Tibial artery (tissue), 4 donors: ENCODE data around the gene SOBP.

ENCODE experiments used
- DNase-seq, 2 donors: peaks; one replicate each; pipeline ENCODE4 v3.0.0-alpha.2; 2019
- H3K27ac ChIP-seq, 2 donors: fragments of 200-600 bp; sonication (generic) in 1 of 2; 1 replicate in 1 of 2; 2 replicates in 1 of 2; pipeline ENCODE4 v1.5.1; 2018 to 2019; ENCODE audit warnings: mild to moderate bottlenecking in 1 of 2
- H3K27me3 ChIP-seq, 2 donors: fragments of 200-600 bp; sonication (generic) in 1 of 2; one replicate each; pipeline versions ENCODE4 v1.5.1 to v1.6.0; 2016 to 2019
- H3K36me3 ChIP-seq, 3 donors: fragments of 200-600 bp; sonication (generic) in 2 of 3; one replicate each; pipeline ENCODE4 v1.5.1; 2016 to 2019; ENCODE audit warnings: mild to moderate bottlenecking in 2 of 3
- H3K4me1 ChIP-seq, 4 donors: fragments of 200-600 bp; sonication (generic) in 2 of 4; 1 replicate in 3 of 4; 2 replicates in 1 of 4; pipeline ENCODE4 v1.5.1; 2016 to 2019
- H3K4me3 ChIP-seq, 2 donors: fragments of 200-600 bp; sonication (generic) in 1 of 2; 1 replicate in 1 of 2; 2 replicates in 1 of 2; pipeline ENCODE4 v1.5.1; 2018 to 2019; ENCODE audit warnings: mild to moderate bottlenecking in 2 of 2
- H3K9me3 ChIP-seq, 3 donors: fragments of 200-600 bp; sonication (generic) in 1 of 3; one replicate each; pipeline ENCODE4 v1.5.1; 2016 to 2019
- CTCF ChIP-seq, 2 experiments: fragments of 200-600 bp in 1 of 2; fragments of 450-650 bp in 1 of 2; IDR thresholded peaks; one replicate each; pipeline ENCODE4 v1.5.1; 2017 to 2019; ENCODE audit warnings: antibody characterized with exemption in 2 of 2, mild to moderate bottlenecking in 1 of 2, moderate library complexity in 1 of 2
- intact Hi-C: fragments of 100-400 bp; cut with DNase I; formaldehyde crosslinking; loops from one replicate; pipeline ENCODE4 v1.15.0; 2023; ENCODE audit warnings: low total_unique reads

SOBP gene

GRCh38 chr6:107662333-107662732 is 172.4 kb downstream of the SOBP start:
- intact Hi-C loops, result no loop called here
- Histone ChIP-seq H3K36me3 (peaks cover 4 to 24% (median 7%) of the 10 kb centered on the region in 3 donors), H3K27me3 (no peaks in the 10 kb centered on the region), H3K27ac (no peak overlapping the region), H3K4me1 (no peaks in the 10 kb centered on the region), H3K9me3 (no peaks in the 10 kb centered on the region), H3K4me3 (no peak overlapping the region)
- no peak for DNase-seq
- TF ChIP-seq CTCF (IDR thresholded peaks at IDR 0.05), result no peak

DNA sequence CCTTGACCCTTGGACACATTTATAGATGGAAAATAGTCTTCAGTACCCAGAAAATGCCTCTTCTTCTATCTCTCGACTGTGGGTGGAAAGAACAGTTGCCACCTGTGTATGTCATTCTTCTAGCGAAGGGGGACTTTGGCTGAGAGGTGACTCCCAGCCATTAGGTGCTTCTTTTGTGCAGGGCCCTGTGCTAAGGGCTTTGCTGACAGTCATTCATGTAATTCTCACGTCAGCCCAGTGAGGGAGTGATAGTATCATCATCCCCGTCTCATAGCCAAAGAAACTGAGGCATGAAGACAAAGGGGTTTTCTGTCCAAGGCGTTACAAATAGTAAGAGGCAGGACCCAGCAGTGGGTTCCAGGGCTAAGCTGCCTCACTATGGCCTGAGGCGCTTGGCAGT is 173.4 kb downstream of the SOBP start:
- no peak overlapping the region for H3K27ac ChIP-seq
- no peak for TF ChIP-seq CTCF (IDR thresholded peaks at IDR 0.05)
- no peaks in the 10 kb centered on the region for H3K27me3 ChIP-seq
- no peak for DNase-seq
- intact Hi-C loops, result no loop called here
- peaks cover 4 to 22% (median 7%) of the 10 kb centered on the region in 3 donors for H3K36me3 ChIP-seq
- H3K4me3 ChIP-seq, result no peak overlapping the region
- no peaks in the 10 kb centered on the region for H3K4me1 ChIP-seq
- H3K9me3 ChIP-seq, result no peaks in the 10 kb centered on the region

- Histone ChIP-seq H3K36me3 (peaks cover 4 to 8% (median 7%) of the 10 kb centered on the region in 3 donors), H3K4me1 (no peaks in the 10 kb centered on the region), H3K27ac (no peak overlapping the region), H3K4me3 (no peak overlapping the region), H3K27me3 (no peaks in the 10 kb centered on the region), H3K9me3 (no peaks in the 10 kb centered on the region)
- no peak for TF ChIP-seq CTCF (IDR thresholded peaks at IDR 0.05)
- intact Hi-C loops, result no loop called here
- DNase-seq, result no peak
Measured at GRCh38 chr6:107665382-107665781, 175.5 kb downstream of the SOBP start.

DNA sequence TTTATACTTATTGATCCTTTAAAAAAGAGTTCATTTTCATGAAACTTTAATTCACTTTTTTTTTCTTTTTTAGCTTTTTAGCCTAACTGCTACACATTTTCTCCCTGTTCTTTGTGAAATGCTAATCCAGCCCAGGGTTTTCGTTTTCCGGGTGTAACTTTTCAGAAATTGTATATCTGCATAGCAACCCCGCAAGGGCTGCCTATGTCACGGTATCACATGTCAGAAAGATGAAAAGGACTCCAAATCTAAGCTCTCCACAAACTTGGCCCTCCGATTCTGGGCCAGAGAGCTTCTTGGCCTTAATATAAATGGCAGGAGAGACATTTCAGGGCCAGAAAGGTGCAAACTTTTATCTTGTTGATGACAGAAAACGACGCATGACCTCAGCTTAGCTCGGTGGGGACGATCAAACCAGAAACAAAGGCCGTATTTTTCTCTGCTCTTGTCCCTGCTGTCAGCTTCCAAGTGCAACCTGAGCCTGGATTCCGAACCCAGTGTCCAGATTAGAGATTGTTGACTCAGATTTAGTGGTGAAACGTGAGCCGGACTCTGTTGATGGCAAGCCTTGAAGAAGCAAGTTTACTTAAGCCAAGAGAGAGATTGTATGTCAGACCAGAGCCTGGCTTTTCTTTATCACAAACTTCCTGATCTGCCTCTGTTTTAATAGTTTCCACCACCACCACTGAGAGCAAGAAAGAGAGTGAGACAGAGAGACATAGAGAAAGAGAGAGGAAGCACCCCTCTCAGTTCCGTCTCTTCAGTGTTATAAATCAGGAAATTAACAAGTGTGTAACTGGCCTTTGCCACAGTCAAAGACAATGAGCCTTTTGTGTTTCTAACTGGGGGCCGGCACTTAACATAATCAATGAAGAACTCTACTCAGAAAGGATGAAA is 176.4 kb downstream of the SOBP start:
- no peak for TF ChIP-seq CTCF (IDR thresholded peaks at IDR 0.05)
- H3K27me3 ChIP-seq, result no peaks in the 10 kb centered on the region
- intact Hi-C loops, result no loop called here
- H3K27ac ChIP-seq, result peak overlapping the region in 1 of 2 donors; percentile 18
- no peak for DNase-seq
- no peak overlapping the region for H3K4me3 ChIP-seq
- H3K4me1 ChIP-seq, result no peaks in the 10 kb centered on the region
- no peaks in the 10 kb centered on the region for H3K9me3 ChIP-seq
- H3K36me3 ChIP-seq, result peaks cover 0 to 2% (median 0%) of the 10 kb centered on the region in 3 donors

- Histone ChIP-seq H3K9me3 (no peaks in the 10 kb centered on the region), H3K4me3 (no peak overlapping the region), H3K27me3 (no peaks in the 10 kb centered on the region), H3K4me1 (no peaks in the 10 kb centered on the region), H3K27ac (no peak overlapping the region), H3K36me3 (no peaks in the 10 kb centered on the region)
- TF ChIP-seq CTCF (IDR thresholded peaks at IDR 0.05), result no peak
- intact Hi-C loops, result no loop called here
- no peak for DNase-seq
Measured at GRCh38 chr6:107666981-107667601, 177.2 kb downstream of the SOBP start.
